Stimulated activated CD4-positive, alpha-beta T cell treated with anti-CD3 and anti-CD28 coated beads, Interleukin-1b, Interleukin-23, amount 100 ng/mL, for 1 hour (primary cell): Measurements from ENCODE around the gene ALKBH1.
"Not testable (repeated sequence)": the region's sequence is repeated elsewhere in the genome, so short reads cannot be mapped to it uniquely, and the experiment has no call there.

ENCODE experiments used
- DNase-seq, 2 donors: peaks; one replicate each; pipeline ENCODE4 v3.0.0-alpha.2; 2020; ENCODE audit warnings: low read depth in 2 of 2

The ALKBH1 gene

GRCh38 chr14:77707724-77708408 is at the start of gene ALKBH1, which contains the start of gene SLIRP:
TSS of gene ALKBH1 (minus strand) at chr14:77708023. CDS start at chr14:77708004, 19 bp downstream.
TSS of gene SLIRP (plus strand) at chr14:77708103. CDS start at chr14:77708112, 9 bp downstream.
- DNase-seq, result peak; percentile 53 to 64

GRCh38 chr14:77752799-77753516 is 45.1 kb upstream of the ALKBH1 start:
- no peak for DNase-seq

GRCh38 chr14:77752266-77752665 is 44.4 kb upstream of the ALKBH1 start:
- no peak for DNase-seq

DNA sequence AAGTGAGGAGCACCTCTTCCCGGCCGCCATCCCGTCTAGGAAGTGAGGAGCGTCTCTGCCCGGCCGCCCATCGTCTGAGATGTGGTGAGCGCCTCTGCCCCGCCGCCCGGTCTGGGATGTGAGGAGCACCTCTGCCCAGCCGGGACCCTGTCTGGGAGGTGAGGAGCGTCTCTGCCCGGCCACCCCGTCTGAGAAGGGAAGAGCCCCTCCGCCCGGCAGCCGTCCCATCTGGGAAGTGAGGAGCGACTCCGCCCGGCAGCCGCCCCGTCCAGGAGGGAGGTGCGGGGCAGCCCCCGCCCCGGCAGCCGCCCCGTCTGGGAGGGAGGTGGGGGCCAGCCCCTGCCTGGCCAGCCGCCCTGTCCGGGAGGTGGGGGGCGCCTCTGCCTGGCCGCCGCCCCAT is 39.6 kb upstream of the ALKBH1 start:
- DNase-seq, result not testable (repeated sequence)

- no peak for DNase-seq
Measured at GRCh38 chr14:77746064-77746702, 38.4 kb upstream of the ALKBH1 start.

DNA sequence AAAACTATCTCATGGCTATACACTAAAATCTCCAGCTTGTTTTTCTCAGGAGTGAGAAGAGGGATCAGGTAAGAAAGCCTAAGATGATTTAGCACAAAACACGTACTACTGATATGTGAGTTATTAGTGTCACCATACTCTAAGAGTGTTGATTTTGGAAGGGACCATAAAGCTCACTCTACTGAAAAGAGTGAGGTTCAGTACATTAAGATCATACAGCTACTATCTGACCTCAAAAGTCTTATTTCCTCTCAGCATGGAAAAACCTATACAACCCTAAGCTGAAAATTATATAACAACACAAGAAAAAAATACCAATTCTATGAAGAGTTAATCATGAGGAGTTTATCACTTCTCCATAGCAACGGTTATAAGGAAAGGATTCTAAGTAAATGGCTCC is 33.6 kb upstream of the ALKBH1 start:
- no peak for DNase-seq

GRCh38 chr14:77738559-77739250 is 30.9 kb upstream of the ALKBH1 start:
- no peak for DNase-seq

GRCh38 chr14:77730976-77731497 is 23.2 kb upstream of the ALKBH1 start:
- no peak for DNase-seq

DNA sequence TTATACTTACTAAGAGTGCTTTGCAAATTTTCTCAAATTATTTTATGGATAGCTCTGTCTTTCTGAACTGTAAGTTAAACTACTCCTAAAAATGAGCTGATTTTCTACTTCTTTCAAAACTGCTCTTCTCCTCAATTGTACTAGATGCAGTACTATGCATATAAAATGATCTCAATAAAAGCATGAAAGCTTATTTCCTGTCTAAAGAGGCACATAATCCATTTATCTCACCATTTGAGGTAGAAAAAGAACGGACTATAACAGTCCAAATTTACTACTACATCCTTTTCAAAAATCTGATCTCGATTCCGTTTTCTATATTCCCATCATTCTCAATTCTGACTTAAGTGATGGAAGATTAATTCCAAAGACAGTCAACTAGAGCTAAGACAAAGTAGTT is 14.5 kb upstream of the ALKBH1 start:
- no peak for DNase-seq

DNA sequence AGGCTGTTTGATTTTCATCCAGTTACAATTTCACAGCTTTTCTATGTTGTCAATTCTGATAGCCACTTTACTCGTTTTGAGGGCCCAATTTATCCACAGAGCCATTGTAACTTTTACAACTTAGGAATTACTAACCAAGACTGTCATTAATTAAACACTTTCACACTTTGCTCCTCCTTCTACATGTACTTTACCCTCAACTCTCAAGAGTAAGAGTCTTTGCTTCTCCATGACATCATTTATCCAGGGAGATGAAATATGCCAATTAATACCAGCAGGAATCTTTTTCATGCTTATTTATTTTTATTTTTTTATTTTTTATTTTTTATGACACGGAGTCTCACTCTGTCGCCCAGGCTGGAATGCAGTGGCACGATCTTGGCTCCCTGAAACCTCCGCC is 13.6 kb upstream of the ALKBH1 start:
- DNase-seq, result no peak

- no peak for DNase-seq
Measured at GRCh38 chr14:77717608-77718305, 9.9 kb upstream of the ALKBH1 start.

DNA sequence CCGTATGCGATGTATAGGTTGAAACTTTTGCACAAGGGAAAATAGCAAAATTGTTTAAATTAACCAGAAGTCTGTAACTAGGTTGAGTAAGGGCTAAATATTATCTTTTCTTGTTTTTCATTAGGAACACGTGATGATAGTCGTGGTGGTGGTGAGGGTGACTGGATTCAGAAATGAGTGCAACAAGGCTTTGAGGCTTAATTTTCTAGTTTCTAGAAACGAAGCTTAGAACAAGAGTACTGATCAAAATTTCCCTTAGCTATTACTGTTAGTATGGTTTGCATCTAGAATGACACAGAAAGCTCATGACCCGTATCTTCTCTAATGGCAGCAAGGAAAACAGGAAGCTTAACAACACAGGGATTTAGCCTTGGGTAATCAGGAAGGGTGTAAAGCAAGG is 7.1 kb upstream of the ALKBH1 start:
- DNase-seq, result no peak

GRCh38 chr14:77710364-77710763 is 2.5 kb upstream of the ALKBH1 start:
- DNase-seq, result no peak

DNA sequence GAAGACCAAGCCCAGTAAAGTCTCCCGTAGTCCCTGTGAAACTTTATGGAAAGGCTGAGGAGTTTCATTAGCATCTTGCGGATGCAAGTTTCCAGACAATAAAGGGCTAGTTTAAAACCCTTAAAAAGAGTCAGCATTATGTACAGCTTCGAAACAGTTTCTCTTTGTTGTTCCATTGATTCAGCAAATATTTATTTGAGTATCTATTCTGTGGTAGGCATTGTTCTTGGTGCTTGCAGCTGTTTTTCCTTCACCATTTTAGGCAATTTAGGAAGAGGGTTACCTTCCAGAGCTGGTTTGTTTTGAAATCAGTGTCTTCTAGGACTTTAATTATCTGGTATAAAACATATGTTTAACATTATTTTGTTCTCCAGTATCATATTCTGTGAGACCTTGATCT is 1.6 kb upstream of the ALKBH1 start:
- no peak for DNase-seq

- DNase-seq, result no peak
Measured at GRCh38 chr14:77708749-77709148, 926 bp upstream of the ALKBH1 start.

GRCh38 chr14:77707355-77707723 is 484 bp downstream of the ALKBH1 start:
- DNase-seq, result no peak

- no peak for DNase-seq
Measured at GRCh38 chr14:77691259-77691658, 16.6 kb downstream of the ALKBH1 start.

DNA sequence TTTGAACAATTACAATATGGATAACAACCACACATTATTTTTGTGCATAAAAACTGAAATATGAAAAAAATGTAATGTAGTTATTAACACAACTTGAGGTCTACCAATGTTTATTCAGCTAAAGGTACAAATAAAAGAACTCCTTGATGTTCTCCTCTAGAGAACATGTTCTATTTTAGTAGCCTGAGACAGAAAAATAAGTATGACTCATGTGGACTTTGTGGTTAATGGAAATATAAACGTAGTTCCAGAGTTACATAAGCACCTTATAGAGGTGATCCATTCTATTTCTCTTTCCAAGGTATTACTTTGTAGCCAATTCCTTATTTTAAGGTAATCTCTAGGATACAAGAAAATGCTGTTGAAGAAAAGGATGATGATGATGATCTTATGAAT is 25.7 kb downstream of the ALKBH1 start:
- DNase-seq, result no peak

DNA sequence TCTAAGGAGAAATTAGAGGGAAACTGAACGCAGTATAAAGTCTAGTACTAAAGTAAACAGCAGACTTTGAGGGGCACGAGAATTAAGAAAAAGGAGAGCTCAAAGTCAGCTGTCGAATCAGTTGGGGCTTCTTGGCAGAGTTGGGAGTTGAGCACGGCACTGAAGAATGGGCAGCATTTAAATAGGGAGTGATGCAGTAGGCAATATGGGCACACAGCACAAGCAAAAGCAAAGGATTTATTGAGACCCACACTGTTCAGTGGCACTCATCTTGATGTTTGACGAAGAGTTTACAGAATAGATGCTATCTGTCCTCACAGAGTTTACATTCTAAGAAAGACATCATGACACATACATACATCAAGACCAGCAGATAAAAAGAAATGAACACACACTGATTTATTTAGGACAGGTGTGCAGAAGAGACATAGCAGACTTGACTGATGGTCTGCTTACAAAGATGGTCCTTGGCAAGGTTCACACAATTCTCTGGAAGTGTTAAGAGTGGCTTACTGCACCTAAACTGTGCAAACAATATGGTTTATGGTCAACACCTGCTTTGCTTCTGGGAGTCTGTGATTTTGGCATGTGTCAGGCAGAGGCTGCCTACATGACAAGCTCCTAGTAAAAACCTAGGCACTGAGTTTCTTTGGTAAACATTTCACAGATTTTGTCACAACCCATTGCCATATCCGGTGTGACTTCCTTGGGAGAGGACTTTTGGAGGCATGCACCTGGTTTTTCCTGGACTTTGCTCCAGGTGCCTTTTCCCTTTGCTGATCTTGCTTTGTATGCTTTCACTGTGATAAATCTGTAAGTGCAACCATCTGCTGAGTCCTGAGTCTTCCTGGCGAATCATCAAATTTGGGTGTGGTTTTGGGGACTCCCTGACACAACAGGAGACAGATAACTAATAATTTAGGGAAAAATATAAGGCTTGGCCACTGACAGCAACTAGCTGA is 26.3 kb downstream of the ALKBH1 start:
- DNase-seq, result no peak

- DNase-seq, result no peak
Measured at GRCh38 chr14:77674931-77675330, 32.9 kb downstream of the ALKBH1 start.
